Measurements from ENCODE around the gene ZNF454. TPM values are rescaled to one million over a fixed set of nuclear protein-coding genes. Genes with fewer than 3 reads are reported as not detected.

ZNF454 gene
- total and polyA plus RNA-seq, 10 donors: 0.20 to 4.9 (median 1.9) TPM

GRCh38 chr5:178991190-178992145 is 50.5 kb downstream of the ZNF454 start:
- peaks cover 0 to 13% (median 2%) of the 10 kb centered on the region in 6 donors for H3K4me1 ChIP-seq
- H3K4me3 ChIP-seq: no peak overlapping the region
- TF ChIP-seq POLR2AphosphoS5 (IDR thresholded peaks at IDR 0.05) (no peak), POLR2A (IDR thresholded peaks at IDR 0.05) (no peak), CTCF (IDR thresholded peaks at IDR 0.05 in 8 of 11, conservative IDR thresholded peaks at IDR 0.05 in 3 of 11) (no peak)
- H3K27me3 ChIP-seq (replicated peaks in 1 of 7): peaks cover 0 to 51% (median 28%) of the 10 kb centered on the region in 7 donors
- no peaks in the 10 kb centered on the region for H3K36me3 ChIP-seq
- no peak overlapping the region for H3K27ac ChIP-seq
- WGBS, 5 donors: 88 to 93% (median 91%) methylated on average over 21 to 28 of the region's 28 CpGs
- intact Hi-C loops (cut with DNase I; ENCODE audit: low total_unique reads): no loop called here
- peak; percentile 51 for DNase-seq
- H3K9me3 ChIP-seq: peaks cover 0 to 63% (median 42%) of the 10 kb centered on the region in 8 donors

- DNase-seq: no peak
- H3K36me3 ChIP-seq: no peaks in the 10 kb centered on the region
- no peak overlapping the region for H3K4me3 ChIP-seq
- peaks cover 0 to 54% (median 33%) of the 10 kb centered on the region in 8 donors for H3K9me3 ChIP-seq
- H3K27me3 ChIP-seq (replicated peaks in 1 of 7): peaks cover 0 to 59% (median 28%) of the 10 kb centered on the region in 7 donors
- intact Hi-C loops (cut with DNase I; ENCODE audit: low total_unique reads): no loop called here
- WGBS, 5 donors: 68 to 75% (median 71%) methylated on average over 9 of the region's 9 CpGs
- no peak overlapping the region for H3K27ac ChIP-seq
- peaks cover 0 to 13% (median 2%) of the 10 kb centered on the region in 6 donors for H3K4me1 ChIP-seq
- TF ChIP-seq CTCF (IDR thresholded peaks at IDR 0.05 in 8 of 11, conservative IDR thresholded peaks at IDR 0.05 in 3 of 11): no peak
- no peak for TF ChIP-seq POLR2A (IDR thresholded peaks at IDR 0.05)
- TF ChIP-seq POLR2AphosphoS5 (IDR thresholded peaks at IDR 0.05): no peak
Observed at GRCh38 chr5:178992291-178992895, 51.4 kb downstream of the ZNF454 start.

- intact Hi-C loops (cut with DNase I; ENCODE audit: low total_unique reads): no loop called here
- TF ChIP-seq POLR2AphosphoS5 (IDR thresholded peaks at IDR 0.05) (no peak), POLR2A (IDR thresholded peaks at IDR 0.05) (no peak), CTCF (IDR thresholded peaks at IDR 0.05 in 8 of 11, conservative IDR thresholded peaks at IDR 0.05 in 3 of 11) (no peak)
- peaks cover 0 to 59% (median 28%) of the 10 kb centered on the region in 7 donors for H3K27me3 ChIP-seq (replicated peaks in 1 of 7)
- H3K36me3 ChIP-seq: no peaks in the 10 kb centered on the region
- WGBS, 5 donors: 13 to 35% (median 21%) methylated on average over 19 to 20 of the region's 20 CpGs
- H3K9me3 ChIP-seq: peaks cover 0 to 45% (median 25%) of the 10 kb centered on the region in 8 donors
- no peak overlapping the region for H3K4me3 ChIP-seq
- H3K27ac ChIP-seq: no peak overlapping the region
- H3K4me1 ChIP-seq: peaks cover 0 to 13% (median 2%) of the 10 kb centered on the region in 6 donors
- DNase-seq: peak; percentile 51
Observed at GRCh38 chr5:178993236-178993765, 52.3 kb downstream of the ZNF454 start.

Measured in spleen (tissue), 11 donors.